Thyroid gland (tissue), 4 donors: ENCODE results near the gene THAP3. TPM values are rescaled to one million over a fixed set of nuclear protein-coding genes. Genes with fewer than 3 reads are reported as not detected.

Experiments
- DNase-seq, 2 donors: peaks; one replicate each; pipeline ENCODE4 v3.0.0-alpha.2; 2019
- H3K27ac ChIP-seq, 3 donors: fragments of 200-600 bp; sonication (generic); 1 replicate in 2 of 3; 2 replicates in 1 of 3; pipeline ENCODE4 v1.5.1; 2016 to 2019; ENCODE audit warnings: mild to moderate bottlenecking in 1 of 3, moderate library complexity in 1 of 3
- H3K27me3 ChIP-seq: fragments of 200-600 bp; sonication (generic); one replicate; pipeline ENCODE4 v1.5.1; 2019
- H3K36me3 ChIP-seq, 2 donors: fragments of 200-600 bp; sonication (generic); one replicate each; pipeline ENCODE4 v1.5.1; 2016 to 2019
- H3K4me1 ChIP-seq, 2 donors: fragments of 200-600 bp; sonication (generic); one replicate each; pipeline ENCODE4 v1.5.1; 2017 to 2019
- H3K4me3 ChIP-seq, 3 donors: fragments of 200-600 bp; sonication (generic); replicated peaks in 1 of 3; 1 replicate in 2 of 3; 2 replicates in 1 of 3; pipeline ENCODE4 v1.5.1; 2016; ENCODE audit warnings: mild to moderate bottlenecking in 1 of 3
- H3K9me3 ChIP-seq: fragments of 200-600 bp; sonication (generic); one replicate; pipeline ENCODE4 v1.5.1; 2017
- CTCF ChIP-seq, 6 experiments: fragments of 200-600 bp in 3 of 6; fragments of 450-650 bp in 3 of 6; sonication (generic) in 3 of 6; IDR thresholded peaks; one replicate each; pipeline ENCODE4 v1.5.1; 2016 to 2019; ENCODE audit warnings: antibody characterized with exemption in 6 of 6, mild to moderate bottlenecking in 2 of 6, inconsistent platforms in 1 of 6, moderate library complexity in 1 of 6
- POLR2A ChIP-seq, 2 donors: fragments of 450-650 bp; IDR thresholded peaks; one replicate each; pipeline ENCODE4 v1.6.1; 2017; ENCODE audit warnings: antibody characterized with exemption in 2 of 2, mild to moderate bottlenecking in 2 of 2, moderate library complexity in 1 of 2
- whole genome bisulfite sequencing, 2 donors: methylation state at CpG; one replicate each; pipeline ENCODE4 v1.1.5; 2017; 5-methylcytosine and 5-hydroxymethylcytosine counted together
- intact Hi-C: fragments of 100-400 bp; cut with DNase I; formaldehyde crosslinking; loops from one replicate; pipeline ENCODE4 v1.15.1; 2023
- total RNA-seq, 4 donors: library from RNA; depleted of rRNA; stranded (reverse); fragments of >200 nt; gene quantifications; one replicate each; pipeline ENCODE4 v1.2.3, GENCODE V29; 2016

Gene THAP3
- total RNA-seq, 4 donors from 2014 or later: 21.2 to 35.3 (median 30.5) TPM

DNA sequence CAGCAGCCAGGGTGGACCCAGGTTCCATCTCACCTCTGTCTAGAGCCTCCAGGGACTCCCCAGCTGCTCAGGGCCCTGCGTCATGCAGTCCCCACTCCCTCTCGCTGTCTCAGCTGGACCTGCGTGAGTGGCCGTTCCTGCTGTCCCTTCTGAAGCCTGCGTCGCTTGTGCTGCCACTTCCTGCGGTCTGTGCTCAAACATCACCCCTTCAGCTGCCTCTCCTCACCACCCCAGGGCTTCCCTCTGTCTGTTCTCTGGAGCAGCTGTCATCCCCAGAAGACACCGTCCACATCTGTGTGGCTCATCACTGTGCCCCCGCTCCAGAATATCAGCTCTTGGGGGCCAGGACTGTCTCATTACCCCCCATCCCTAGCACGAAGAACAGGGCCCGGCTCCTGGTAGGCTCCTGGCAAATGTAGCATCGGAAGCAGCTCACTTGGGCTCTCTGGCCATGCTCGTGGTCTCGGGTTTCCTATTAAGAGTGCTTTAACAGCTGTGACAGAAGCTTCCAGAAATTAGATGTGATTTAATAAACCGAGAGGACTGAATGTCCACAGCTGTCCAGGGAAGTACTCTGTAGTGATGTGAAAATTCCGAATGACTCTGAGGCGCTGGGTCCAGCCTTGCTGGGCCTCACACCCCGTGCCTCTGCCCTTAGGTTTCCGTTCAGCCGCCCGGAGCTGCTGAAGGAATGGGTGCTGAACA lies 3.3 kb downstream of the THAP3 start:
- H3K27ac ChIP-seq: no peak overlapping the region
- H3K9me3 ChIP-seq: no peaks in the 10 kb centered on the region
- intact Hi-C loops: no loop called here
- 88 to 89% methylated on average over 17 to 19 of the region's 21 CpGs for WGBS, 2 donors
- no peak for DNase-seq
- TF ChIP-seq POLR2A (IDR thresholded peaks at IDR 0.05) (no peak), CTCF (IDR thresholded peaks at IDR 0.05) (no peak)
- no peaks in the 10 kb centered on the region for H3K27me3 ChIP-seq
- no peak overlapping the region for H3K4me3 ChIP-seq
- peaks cover 21 to 23% of the 10 kb centered on the region in 2 donors for H3K36me3 ChIP-seq
- peaks cover 29% of the 10 kb centered on the region in 2 donors for H3K4me1 ChIP-seq

- TF ChIP-seq CTCF (IDR thresholded peaks at IDR 0.05) (no peak), POLR2A (IDR thresholded peaks at IDR 0.05) (no peak)
- WGBS, 2 donors: 89 to 90% methylated on average over 12 of the region's 12 CpGs
- no peaks in the 10 kb centered on the region for H3K9me3 ChIP-seq
- H3K4me3 ChIP-seq: no peak overlapping the region
- H3K4me1 ChIP-seq: peaks cover 19 to 20% of the 10 kb centered on the region in 2 donors
- H3K27me3 ChIP-seq: no peaks in the 10 kb centered on the region
- no peak for DNase-seq
- intact Hi-C loops: no loop called here
- H3K27ac ChIP-seq: no peak overlapping the region
- H3K36me3 ChIP-seq: peaks cover 30 to 32% of the 10 kb centered on the region in 2 donors
Measured at GRCh38 chr1:6628971-6629479, 4.4 kb downstream of the THAP3 start.

GRCh38 chr1:6630027-6630426 lies 5.4 kb downstream of the THAP3 start:
- Histone ChIP-seq H3K4me3 (no peak overlapping the region), H3K9me3 (no peaks in the 10 kb centered on the region), H3K27ac (no peak overlapping the region), H3K36me3 (peaks cover 35 to 38% of the 10 kb centered on the region in 2 donors), H3K27me3 (no peaks in the 10 kb centered on the region), H3K4me1 (peaks cover 10 to 11% of the 10 kb centered on the region in 2 donors)
- WGBS, 2 donors: 70 to 89% methylated on average over 3 to 7 of the region's 8 CpGs
- TF ChIP-seq CTCF (IDR thresholded peaks at IDR 0.05) (no peak), POLR2A (IDR thresholded peaks at IDR 0.05) (no peak)
- no peak for DNase-seq
- intact Hi-C loops: no loop called here

GRCh38 chr1:6631058-6631457 lies 6.4 kb downstream of the THAP3 start:
- Histone ChIP-seq H3K4me3 (no peak overlapping the region), H3K27ac (no peak overlapping the region), H3K9me3 (no peaks in the 10 kb centered on the region), H3K27me3 (no peaks in the 10 kb centered on the region), H3K36me3 (peaks cover 35 to 40% of the 10 kb centered on the region in 2 donors), H3K4me1 (peaks cover 8 to 9% of the 10 kb centered on the region in 2 donors)
- WGBS, 2 donors: 94 to 96% methylated on average over 8 of the region's 8 CpGs
- intact Hi-C loops: no loop called here
- TF ChIP-seq POLR2A (IDR thresholded peaks at IDR 0.05) (no peak), CTCF (IDR thresholded peaks at IDR 0.05) (no peak)
- DNase-seq: no peak
